ENCODE results near the gene AGBL2. TPM values are rescaled to one million over a fixed set of nuclear protein-coding genes. Genes with fewer than 3 reads are reported as not detected.

AGBL2 gene
- total and polyA plus RNA-seq, 9 of the 15 experiments (the other 6 are each of a cell fraction or from before 2014, with no cell fraction given) = 0.57 to 6.5 (median 1.3) TPM

DNA sequence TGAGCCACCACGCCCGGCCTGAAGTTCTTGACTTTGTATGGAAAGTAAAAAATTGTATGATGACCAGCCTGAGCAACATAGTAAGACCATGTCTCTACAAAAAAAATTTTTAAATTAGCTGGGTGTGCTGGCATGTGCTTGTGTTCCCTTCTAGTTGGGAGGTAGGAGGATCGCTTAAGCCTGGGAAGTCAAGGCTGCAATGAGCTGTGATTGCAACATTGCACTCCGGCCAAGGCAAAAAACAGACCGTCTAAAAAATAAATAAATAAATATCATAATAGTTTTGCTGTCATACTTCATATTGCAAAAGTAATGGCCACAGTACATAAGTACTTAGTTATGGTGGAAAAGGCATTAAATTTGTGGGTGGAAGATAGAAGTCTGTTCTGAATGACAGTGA, 3.4 kb downstream of the AGBL2 start:
- no peak for DNase-seq (ENCODE audit: extremely low read depth in 1 of 4, low spot score in 3 of 4)
- POLR2A ChIA-PET = interaction anchor here (0.6 kb wide), 1 partner anchor 135 kb away, joined by 3 read pairs; no protein-coding TSS in a partner anchor
- Histone ChIP-seq H3K9ac (ENCODE audit: insufficient read depth in 1 of 2, low read depth in 2 of 2, low read length in 2 of 2) (no peak overlapping the region), H3K9me1 (ENCODE audit: control insufficient read depth, insufficient read depth, low read length) (no peaks in the 10 kb centered on the region), H3K27me3 (ENCODE audit: control insufficient read depth in 2 of 2, insufficient read depth in 2 of 2, low read length in 2 of 2) (no peaks in the 10 kb centered on the region), H3K36me3 (ENCODE audit: control insufficient read depth, insufficient read depth, low read length) (peaks cover 8% of the 10 kb centered on the region; the same call in 2 of the 3 replicates), H3K79me2 (ENCODE audit: control insufficient read depth, insufficient read depth, low read length) (no peaks in the 10 kb centered on the region), H3K4me2 (ENCODE audit: insufficient read depth, low read length) (no peak overlapping the region), H3K9me3 (replicated peaks; ENCODE audit: control insufficient read depth, insufficient read depth, low read depth, low read length) (no peaks in the 10 kb centered on the region), H3K4me3 (no peak overlapping the region), H3K27ac (ENCODE audit: extremely low read depth, low read depth, low read length) (no peak overlapping the region), H3K4me1 (replicated peaks in 1 of 2; ENCODE audit: control insufficient read depth in 2 of 2, insufficient read depth in 2 of 2, low read length in 2 of 2) (peaks cover 0 to 7% of the 10 kb centered on the region in 2 experiments; a peak in 1 of 5 replicates), H2AFZ (ENCODE audit: low read depth, low read length) (no peak overlapping the region), H4K20me1 (replicated peaks; ENCODE audit: control insufficient read depth, insufficient read depth, low read length) (no peaks in the 10 kb centered on the region)
- no TSS peak for BruUV-seq (replicated peaks)
- in situ Hi-C loops (cut with MboI) = no loop called here
- 43% methylated on average over 5 of the region's 5 CpGs for WGBS (ENCODE audit: insufficient coverage, low coverage, missing lambda C conversion rate)
- no peak for FAIRE-seq
- intact Hi-C loops (cut with micrococcal nuclease) = no loop called here
- CTCF ChIA-PET (ENCODE audit: low intra/inter-chr PET ratio) = no interaction called here
- ATAC-seq = no peak
- TF ChIP-seq VEZF1 (CRISPR knock-in tag; IDR thresholded peaks at IDR 0.05) (no peak), ARID4B (CRISPR knock-in tag; IDR thresholded peaks at IDR 0.05) (no peak), ZNF280B (CRISPR knock-in tag; IDR thresholded peaks at IDR 0.05) (no peak), SAP30 (IDR thresholded peaks at IDR 0.05; ENCODE audit: borderline replicate concordance, insufficient read depth, low read depth, low read length, poor library complexity, severe bottlenecking) (no peak), MAFK (IDR thresholded peaks at IDR 0.05; ENCODE audit: low read length) (no peak), POLR2H (tag; IDR thresholded peaks at IDR 0.05; ENCODE audit: low read depth) (no peak), STAT5B (CRISPR knock-in tag; IDR thresholded peaks at IDR 0.05) (no peak)
- TF ChIP-seq, protein P1, sequence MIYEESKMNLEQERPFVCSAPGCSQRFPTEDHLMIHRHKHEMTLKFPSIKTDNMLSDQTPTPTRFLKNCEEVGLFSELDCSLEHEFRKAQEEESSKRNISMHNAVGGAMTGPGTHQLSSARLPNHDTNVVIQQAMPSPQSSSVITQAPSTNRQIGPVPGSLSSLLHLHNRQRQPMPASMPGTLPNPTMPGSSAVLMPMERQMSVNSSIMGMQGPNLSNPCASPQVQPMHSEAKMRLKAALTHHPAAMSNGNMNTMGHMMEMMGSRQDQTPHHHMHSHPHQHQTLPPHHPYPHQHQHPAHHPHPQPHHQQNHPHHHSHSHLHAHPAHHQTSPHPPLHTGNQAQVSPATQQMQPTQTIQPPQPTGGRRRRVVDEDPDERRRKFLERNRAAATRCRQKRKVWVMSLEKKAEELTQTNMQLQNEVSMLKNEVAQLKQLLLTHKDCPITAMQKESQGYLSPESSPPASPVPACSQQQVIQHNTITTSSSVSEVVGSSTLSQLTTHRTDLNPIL (CRISPR knock-in tag; IDR thresholded peaks at IDR 0.05) = no peak
- TF ChIP-seq, protein P2, sequence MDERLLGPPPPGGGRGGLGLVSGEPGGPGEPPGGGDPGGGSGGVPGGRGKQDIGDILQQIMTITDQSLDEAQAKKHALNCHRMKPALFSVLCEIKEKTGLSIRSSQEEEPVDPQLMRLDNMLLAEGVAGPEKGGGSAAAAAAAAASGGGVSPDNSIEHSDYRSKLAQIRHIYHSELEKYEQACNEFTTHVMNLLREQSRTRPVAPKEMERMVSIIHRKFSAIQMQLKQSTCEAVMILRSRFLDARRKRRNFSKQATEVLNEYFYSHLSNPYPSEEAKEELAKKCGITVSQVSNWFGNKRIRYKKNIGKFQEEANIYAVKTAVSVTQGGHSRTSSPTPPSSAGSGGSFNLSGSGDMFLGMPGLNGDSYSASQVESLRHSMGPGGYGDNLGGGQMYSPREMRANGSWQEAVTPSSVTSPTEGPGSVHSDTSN (CRISPR knock-in tag; IDR thresholded peaks at IDR 0.05; ENCODE audit: low read depth) = no peak
- TF ChIP-seq, protein P2 (tag; conservative IDR thresholded peaks at IDR 0.05; ENCODE audit: low read depth) = no peak

Data from K562 (cell line).